ENCODE data around the gene PDSS2.

DNA sequence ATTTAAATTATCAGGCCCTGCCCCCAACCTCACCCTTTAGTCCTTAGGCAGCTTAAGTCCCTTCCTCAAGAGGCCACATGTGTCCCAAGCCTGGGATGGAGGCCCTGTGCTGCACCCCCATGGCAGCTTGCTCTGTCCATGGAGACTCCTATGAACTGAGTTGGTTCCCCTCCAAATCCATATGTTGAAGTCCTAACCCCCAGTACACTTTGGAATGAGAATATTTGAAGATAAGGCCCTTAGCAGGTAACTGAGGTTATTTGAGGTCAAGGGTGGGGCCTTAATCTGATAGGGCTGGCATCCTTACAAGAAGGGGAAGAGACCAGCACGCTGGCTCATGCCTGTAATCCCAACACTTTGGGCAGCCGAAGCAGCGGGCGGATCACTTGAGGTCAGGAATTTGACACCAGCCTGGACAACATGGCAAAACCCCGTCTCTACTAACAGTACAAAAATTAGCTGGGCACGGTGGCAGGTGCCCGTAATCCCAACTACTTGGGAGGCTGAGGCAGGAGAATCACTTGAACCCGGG, 337.3 kb downstream of the PDSS2 start:
- TF ChIP-seq, protein P1, sequence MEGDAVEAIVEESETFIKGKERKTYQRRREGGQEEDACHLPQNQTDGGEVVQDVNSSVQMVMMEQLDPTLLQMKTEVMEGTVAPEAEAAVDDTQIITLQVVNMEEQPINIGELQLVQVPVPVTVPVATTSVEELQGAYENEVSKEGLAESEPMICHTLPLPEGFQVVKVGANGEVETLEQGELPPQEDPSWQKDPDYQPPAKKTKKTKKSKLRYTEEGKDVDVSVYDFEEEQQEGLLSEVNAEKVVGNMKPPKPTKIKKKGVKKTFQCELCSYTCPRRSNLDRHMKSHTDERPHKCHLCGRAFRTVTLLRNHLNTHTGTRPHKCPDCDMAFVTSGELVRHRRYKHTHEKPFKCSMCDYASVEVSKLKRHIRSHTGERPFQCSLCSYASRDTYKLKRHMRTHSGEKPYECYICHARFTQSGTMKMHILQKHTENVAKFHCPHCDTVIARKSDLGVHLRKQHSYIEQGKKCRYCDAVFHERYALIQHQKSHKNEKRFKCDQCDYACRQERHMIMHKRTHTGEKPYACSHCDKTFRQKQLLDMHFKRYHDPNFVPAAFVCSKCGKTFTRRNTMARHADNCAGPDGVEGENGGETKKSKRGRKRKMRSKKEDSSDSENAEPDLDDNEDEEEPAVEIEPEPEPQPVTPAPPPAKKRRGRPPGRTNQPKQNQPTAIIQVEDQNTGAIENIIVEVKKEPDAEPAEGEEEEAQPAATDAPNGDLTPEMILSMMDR (IDR thresholded peaks at IDR 0.05 in 8 of 11, conservative IDR thresholded peaks at IDR 0.05 in 3 of 11), result no peak
- TF ChIP-seq POLR2A (IDR thresholded peaks at IDR 0.05), result no peak
- TF ChIP-seq POLR2AphosphoS5 (IDR thresholded peaks at IDR 0.05), result no peak
